ENCODE data around the gene SLC24A4. TPM values are rescaled to one million over a fixed set of nuclear protein-coding genes. Genes with fewer than 3 reads are reported as not detected.

Gene SLC24A4, protein sequence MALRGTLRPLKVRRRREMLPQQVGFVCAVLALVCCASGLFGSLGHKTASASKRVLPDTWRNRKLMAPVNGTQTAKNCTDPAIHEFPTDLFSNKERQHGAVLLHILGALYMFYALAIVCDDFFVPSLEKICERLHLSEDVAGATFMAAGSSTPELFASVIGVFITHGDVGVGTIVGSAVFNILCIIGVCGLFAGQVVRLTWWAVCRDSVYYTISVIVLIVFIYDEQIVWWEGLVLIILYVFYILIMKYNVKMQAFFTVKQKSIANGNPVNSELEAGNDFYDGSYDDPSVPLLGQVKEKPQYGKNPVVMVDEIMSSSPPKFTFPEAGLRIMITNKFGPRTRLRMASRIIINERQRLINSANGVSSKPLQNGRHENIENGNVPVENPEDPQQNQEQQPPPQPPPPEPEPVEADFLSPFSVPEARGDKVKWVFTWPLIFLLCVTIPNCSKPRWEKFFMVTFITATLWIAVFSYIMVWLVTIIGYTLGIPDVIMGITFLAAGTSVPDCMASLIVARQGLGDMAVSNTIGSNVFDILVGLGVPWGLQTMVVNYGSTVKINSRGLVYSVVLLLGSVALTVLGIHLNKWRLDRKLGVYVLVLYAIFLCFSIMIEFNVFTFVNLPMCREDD
- total RNA-seq (2014; rRNA removed) (not detected in 2 replicates), Bru-seq, nascent RNA (percentile 4 among the genes with signal in this experiment), BruChase-seq, experiment 1, labeled RNA remaining after a 6-hour chase (percentile 4 among the genes with signal in this experiment), BruChase-seq, experiment 2, labeled RNA remaining after a 2-hour chase (percentile 3 among the genes with signal in this experiment)
- long read RNA-seq: 0 reads

DNA sequence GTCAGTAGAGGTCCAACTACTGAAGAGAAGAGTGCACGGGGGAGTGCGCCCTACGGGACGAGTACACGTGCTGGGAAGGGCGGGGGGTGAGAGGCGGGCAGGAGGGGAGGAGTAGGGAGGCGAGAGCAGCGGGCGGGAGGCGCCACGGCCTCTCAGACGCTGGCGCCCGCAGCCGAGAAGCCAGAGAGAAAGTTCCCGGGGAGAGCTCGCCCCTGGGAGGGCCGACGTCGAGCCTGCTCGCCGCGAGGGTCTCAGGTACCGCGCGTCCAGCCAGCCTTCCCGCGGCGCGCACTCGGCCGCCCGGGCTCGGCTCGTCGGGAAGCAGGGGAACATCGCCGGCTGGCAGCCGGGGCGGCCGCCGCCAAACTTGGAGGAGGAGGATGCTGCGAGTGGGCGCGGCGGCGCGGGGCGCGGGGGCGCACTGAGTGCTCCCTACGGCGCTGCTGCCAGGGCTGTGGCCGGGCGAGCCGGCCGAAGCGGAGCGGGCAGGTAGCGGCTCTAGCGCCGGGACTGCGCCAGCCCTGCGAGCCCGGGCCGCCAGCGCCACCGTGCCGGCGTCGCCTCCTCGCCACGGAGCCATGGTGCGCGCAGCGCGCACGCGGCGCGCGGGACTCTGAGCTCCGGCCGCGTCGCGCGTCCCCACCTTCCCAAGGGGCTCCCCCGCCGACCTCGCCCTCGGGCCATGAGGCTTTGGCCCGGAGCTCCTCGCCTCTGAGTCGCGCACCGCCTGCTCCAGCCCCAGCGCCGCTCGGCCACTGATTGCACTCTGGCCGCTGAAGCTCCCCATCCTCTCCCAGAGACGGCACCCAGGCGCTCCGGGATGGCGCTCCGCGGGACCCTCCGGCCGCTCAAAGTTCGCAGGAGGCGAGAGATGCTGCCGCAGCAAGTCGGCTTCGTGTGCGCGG, at the start of gene SLC24A4:
Gene SLC24A4, plus strand, starts transcription at position 155 of the 905 bp plus-strand sequence. Its CDS starts 666 bp downstream, at position 821.
- no peaks in the 10 kb centered on the region for H3K9me2 ChIP-seq (replicated peaks; ENCODE audit: low read length)
- intact Hi-C loops (cut with micrococcal nuclease): no loop called here
- H3K9ac ChIP-seq (ENCODE audit: low read length): no peak within 1 kb of the TSS
- no TSS peak for BruUV-seq (replicated peaks)
- no peaks in the 10 kb centered on the region for H3K4me1 ChIP-seq (ENCODE audit: insufficient read depth, low read length)
- H3K4me2 ChIP-seq (ENCODE audit: low read length): peak within 1 kb of the TSS; percentile 71
- ATAC-seq (peak; percentile 42), DNase-seq (no peak)
- peak within 1 kb of the TSS; percentile 63 for H2AFZ ChIP-seq (ENCODE audit: low read length)
- TF ChIP-seq, protein P1, sequence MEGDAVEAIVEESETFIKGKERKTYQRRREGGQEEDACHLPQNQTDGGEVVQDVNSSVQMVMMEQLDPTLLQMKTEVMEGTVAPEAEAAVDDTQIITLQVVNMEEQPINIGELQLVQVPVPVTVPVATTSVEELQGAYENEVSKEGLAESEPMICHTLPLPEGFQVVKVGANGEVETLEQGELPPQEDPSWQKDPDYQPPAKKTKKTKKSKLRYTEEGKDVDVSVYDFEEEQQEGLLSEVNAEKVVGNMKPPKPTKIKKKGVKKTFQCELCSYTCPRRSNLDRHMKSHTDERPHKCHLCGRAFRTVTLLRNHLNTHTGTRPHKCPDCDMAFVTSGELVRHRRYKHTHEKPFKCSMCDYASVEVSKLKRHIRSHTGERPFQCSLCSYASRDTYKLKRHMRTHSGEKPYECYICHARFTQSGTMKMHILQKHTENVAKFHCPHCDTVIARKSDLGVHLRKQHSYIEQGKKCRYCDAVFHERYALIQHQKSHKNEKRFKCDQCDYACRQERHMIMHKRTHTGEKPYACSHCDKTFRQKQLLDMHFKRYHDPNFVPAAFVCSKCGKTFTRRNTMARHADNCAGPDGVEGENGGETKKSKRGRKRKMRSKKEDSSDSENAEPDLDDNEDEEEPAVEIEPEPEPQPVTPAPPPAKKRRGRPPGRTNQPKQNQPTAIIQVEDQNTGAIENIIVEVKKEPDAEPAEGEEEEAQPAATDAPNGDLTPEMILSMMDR (conservative IDR thresholded peaks at IDR 0.05; ENCODE audit: low read depth, low read length): no peak
- TF ChIP-seq EZH2 (IDR thresholded peaks at IDR 0.05; ENCODE audit: low read length, unreplicated experiment) (no peak), EZH2phosphoT487 (IDR thresholded peaks at IDR 0.05; ENCODE audit: borderline replicate concordance, low read length) (no peak; the same call in 1 of the 2 replicates)
- no peaks in the 10 kb centered on the region for H3F3A ChIP-seq (ENCODE audit: low read length, unreplicated experiment)
- no peak within 1 kb of the TSS for H3K27ac ChIP-seq (ENCODE audit: low read length)
- peaks cover 35% of the 10 kb centered on the region for H3K27me3 ChIP-seq (ENCODE audit: low read length)
- no peaks in the 10 kb centered on the region for H3K36me3 ChIP-seq (ENCODE audit: low read depth, low read length)
- H4K20me1 ChIP-seq (ENCODE audit: low read length): no peaks in the 10 kb centered on the region
- H3K79me2 ChIP-seq (ENCODE audit: low read length): no peaks in the 10 kb centered on the region
- ChIA-PET CTCF (interaction anchor here (0.7 kb wide), 1 partner anchor 127 kb away, joined by 4 read pairs; no protein-coding TSS in a partner anchor), POLR2A (ENCODE audit: unreplicated experiment) (no interaction called here)
- no peaks in the 10 kb centered on the region for H3K9me3 ChIP-seq (ENCODE audit: low read length)
- peak within 1 kb of the TSS; percentile 52 for H3K4me3 ChIP-seq (ENCODE audit: low read length)

DNA sequence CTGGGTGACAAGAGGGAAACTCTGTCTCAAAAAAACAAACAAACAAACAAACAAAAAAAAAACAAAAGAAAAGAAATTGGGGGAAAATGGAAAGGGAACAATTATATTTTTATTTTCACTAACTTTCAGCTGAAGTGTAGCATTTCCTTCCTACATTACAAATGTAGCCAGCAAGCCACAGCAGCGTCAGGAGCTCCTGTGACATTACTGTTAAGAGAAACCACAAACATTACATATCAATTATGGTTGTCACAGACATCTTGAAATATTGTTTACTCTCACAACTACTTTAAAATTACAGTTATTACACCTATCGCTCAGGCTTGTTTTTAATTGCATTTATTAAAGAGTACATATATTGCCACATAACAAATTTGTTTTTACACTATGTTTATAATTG, 49.8 kb upstream of the SLC24A4 start:
- Histone ChIP-seq H3K4me3 (ENCODE audit: low read length) (no peak overlapping the region), H3K27me3 (ENCODE audit: low read length) (peaks cover 71% of the 10 kb centered on the region), H3K79me2 (ENCODE audit: low read length) (no peaks in the 10 kb centered on the region), H3K4me1 (ENCODE audit: insufficient read depth, low read length) (no peaks in the 10 kb centered on the region), H3K9me3 (ENCODE audit: low read length) (no peaks in the 10 kb centered on the region), H3K9ac (ENCODE audit: low read length) (no peak overlapping the region), H4K20me1 (ENCODE audit: low read length) (no peaks in the 10 kb centered on the region), H3K4me2 (ENCODE audit: low read length) (no peak overlapping the region), H3K27ac (ENCODE audit: low read length) (no peak overlapping the region), H3K36me3 (ENCODE audit: low read depth, low read length) (no peaks in the 10 kb centered on the region), H3K9me2 (replicated peaks; ENCODE audit: low read length) (no peaks in the 10 kb centered on the region), H2AFZ (ENCODE audit: low read length) (no peak overlapping the region), H3F3A (ENCODE audit: low read length, unreplicated experiment) (no peaks in the 10 kb centered on the region)
- ATAC-seq (no peak), DNase-seq (no peak)
- POLR2A ChIA-PET (ENCODE audit: unreplicated experiment): no interaction called here
- TF ChIP-seq, protein P1 (conservative IDR thresholded peaks at IDR 0.05; ENCODE audit: low read depth, low read length): no peak
- TF ChIP-seq EZH2phosphoT487 (IDR thresholded peaks at IDR 0.05; ENCODE audit: borderline replicate concordance, low read length): no peak
- TF ChIP-seq EZH2 (IDR thresholded peaks at IDR 0.05; ENCODE audit: low read length, unreplicated experiment): no peak
- CTCF ChIA-PET: no interaction called here
- intact Hi-C loops (cut with micrococcal nuclease): no loop called here
- no TSS peak for BruUV-seq (replicated peaks)
